ENCODE measurements around the gene NUDT22. TPM values are rescaled to one million over a fixed set of nuclear protein-coding genes. Genes with fewer than 3 reads are reported as not detected.

NUDT22 gene
- total RNA-seq (2022; extraction: Qiagen RNA extraction), result 30.1 to 40.4 TPM (median 39.0 TPM) in 5 replicates

DNA sequence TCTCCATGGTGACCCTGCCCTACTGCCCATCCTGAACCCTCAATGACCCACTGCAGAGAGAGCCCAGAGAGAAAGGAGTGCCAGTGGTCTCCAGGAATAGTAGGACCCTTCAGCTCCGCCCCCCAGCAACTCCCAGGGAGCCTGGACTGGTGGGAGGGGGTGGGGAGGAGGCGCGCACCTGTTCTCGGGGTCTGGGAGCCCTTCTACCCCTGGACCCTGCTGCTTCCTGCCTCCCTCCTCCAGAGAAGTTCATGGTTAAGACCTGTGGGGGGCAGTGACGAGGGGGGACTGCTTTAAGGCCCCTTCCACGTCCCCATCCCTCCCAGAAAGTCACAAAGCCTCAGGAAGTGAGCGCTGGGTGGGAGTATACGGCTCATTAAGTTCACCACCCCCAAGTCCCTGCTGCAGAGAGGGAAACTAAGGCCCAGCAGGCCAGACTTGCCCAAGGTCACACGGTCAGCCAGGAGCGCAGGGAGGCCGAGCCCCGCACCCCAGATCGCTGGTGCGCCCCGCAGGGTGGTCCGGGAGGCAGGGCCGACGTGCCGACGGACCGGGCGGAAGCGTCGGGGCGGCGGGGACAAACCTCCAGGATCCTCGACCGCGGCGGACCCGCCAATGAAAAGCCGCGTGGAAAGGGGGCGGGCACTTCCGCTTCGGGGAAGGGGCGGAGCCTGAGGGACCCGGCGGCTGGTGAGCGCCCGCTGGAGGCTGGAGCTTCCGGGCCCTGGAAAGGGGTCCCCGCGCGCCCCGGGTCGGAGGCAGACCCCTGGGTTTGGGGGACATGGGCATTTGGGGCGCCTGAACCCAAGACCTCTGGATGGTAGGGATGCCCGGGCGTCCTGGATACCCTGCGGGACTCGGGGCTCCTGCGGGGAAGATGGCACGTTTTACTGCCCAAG is at the start of gene NUDT22, which contains the start of gene TRPT1:
TSS of gene NUDT22 (plus strand) at position 667 of the 899 bp plus-strand sequence. CDS start 379 bp downstream, outside the sequence.
TSS of gene TRPT1 (minus strand) at position 579 of the 899 bp plus-strand sequence. CDS start at position 253, 326 bp downstream.

GRCh38 chr11:64185693-64186491 is 40.2 kb upstream of the NUDT22 start, which contains the start of gene STIP1:
Gene STIP1 (plus strand): TSS chr11:64186171. CDS start chr11:64186262, 91 bp downstream.

GRCh38 chr11:64206457-64207255 is 19.4 kb upstream of the NUDT22 start, which contains the start of gene FERMT3:
Gene FERMT3 (plus strand): TSS chr11:64206721. CDS start chr11:64207365, 644 bp downstream.

DNA sequence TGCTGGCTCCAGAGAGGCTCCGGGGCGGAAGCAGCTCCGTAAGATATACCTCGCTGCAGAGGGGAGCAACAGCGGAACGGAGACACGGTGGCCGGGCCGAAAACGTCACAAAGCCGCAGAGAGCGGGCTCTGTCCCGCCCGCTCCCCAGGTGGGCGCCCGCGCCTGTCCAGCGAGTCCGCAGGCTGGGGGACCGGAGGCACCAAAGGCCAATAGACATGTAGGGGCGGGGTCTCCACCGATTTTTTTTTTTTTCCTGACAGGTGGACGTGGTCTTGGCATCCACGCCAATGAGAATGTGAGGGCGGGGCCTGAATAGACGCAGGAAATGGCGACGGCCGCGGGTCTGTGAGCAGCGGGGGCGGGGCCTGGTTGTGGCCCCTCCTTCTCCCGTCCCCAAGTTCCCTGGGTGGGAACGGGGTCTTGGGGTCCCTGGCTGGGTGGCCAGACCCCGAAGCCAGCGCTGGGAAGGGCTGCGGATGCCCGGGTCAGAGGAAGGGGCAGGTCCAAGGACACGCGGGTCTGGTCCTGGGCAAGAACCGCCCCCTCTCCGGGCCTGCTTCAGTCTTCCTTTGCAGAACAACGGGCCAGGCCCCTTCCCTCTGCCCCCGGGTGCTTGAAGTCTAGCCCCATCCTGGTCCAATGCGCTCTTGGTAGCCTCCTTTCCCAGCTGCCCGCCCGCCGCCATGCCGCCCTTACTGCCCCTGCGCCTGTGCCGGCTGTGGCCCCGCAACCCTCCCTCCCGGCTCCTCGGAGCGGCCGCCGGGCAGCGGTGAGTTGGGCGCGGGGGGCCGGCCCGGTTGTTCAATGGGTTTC is 4.3 kb downstream of the NUDT22 start, which contains the start of gene DNAJC4:
TSS of gene DNAJC4 (plus strand) at position 378 of the 814 bp plus-strand sequence. CDS start at position 685, 307 bp downstream.

GRCh38 chr11:64233913-64234586 is 8.0 kb downstream of the NUDT22 start, which contains the start of gene VEGFB:
Gene VEGFB (plus strand): TSS chr11:64234584. CDS start chr11:64234834, 250 bp downstream.

DNA sequence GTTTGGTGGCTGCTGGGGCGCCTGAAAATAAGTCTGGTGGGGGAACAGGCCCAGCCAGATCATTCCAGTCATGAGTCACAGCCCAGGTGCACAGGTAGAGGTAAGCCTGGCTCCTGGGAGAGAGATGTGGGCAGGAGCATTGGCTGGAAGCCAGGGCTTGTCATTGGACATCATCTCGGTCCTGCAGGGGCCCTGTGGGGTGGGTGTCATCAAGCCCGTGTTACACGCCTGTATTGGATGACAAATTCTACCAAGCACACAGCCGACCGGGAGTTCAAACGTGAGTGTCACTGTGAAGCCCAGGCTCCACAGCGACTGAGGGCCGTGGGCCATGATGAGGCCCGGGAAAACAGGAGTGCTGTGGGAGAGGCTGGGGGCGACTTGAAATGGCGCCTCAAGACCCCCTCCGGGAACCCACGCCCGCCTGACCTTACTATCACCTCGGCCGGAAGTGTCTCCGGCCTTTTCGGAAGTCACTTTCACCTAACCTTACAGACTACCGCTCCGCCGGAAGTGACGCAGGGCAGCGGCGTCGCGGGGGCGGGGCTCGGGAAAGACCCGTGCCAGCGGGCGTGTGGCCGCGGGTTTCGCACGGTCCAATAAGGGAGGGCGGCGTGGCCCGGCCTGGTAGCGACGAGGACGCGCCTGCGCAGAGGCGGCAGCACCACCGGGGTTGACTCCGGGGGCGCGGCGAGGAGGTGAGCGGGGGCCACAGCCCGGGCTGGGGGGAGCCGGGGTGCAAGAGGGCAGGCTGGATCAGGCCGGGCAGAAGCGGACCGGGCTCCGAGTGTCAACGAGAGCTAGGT is 14.6 kb downstream of the NUDT22 start, which contains the start of gene FKBP2:
TSS of gene FKBP2 (plus strand) at position 661 of the 806 bp plus-strand sequence. CDS start 1,293 bp downstream, outside the sequence.

DNA sequence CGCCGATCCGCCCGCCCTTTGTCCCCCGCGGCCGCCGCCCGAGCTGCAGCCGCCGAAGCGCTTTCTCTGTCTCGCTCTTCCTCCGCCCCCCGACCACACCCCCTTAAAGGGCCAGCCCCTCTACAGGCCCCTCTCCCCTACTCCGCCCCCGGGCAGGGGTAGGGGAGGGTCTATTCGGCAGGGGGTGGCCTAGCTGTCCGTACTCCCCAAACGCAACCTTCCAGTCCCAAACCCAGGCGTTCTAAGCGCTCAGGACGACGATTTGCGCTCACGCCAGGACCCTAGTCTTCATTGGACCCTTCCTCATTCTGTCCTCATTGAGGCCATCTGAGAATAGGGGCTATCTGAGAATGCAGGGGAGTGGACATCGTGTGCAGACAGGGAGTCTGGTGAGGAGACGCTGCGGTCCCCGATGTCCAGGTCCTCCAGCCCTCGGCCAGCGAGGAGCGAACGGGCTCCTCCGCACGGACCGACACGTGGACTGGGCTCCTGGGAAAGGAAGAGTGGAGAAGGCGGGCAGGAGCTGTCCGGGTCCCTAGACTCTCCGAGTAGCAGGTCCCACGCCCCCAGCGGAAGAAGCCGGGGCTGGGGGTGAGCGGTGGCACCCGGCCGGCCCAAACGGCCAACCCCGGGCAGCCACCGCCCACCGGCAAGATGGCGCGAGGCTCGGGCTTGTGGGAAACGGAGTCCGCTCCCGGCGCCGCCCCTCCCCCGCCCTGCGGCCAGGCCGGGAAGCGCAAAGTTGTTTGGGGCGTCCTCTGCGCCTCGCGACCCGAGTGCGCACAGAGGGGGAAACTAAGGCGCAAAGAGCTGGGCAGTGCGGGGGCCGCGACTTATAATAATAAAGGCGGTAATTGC is 21.0 kb downstream of the NUDT22 start, which contains the start of gene PPP1R14B:
TSS of gene PPP1R14B (minus strand) at position 73 of the 858 bp plus-strand sequence. CDS start 270 bp downstream, outside the sequence.

DNA sequence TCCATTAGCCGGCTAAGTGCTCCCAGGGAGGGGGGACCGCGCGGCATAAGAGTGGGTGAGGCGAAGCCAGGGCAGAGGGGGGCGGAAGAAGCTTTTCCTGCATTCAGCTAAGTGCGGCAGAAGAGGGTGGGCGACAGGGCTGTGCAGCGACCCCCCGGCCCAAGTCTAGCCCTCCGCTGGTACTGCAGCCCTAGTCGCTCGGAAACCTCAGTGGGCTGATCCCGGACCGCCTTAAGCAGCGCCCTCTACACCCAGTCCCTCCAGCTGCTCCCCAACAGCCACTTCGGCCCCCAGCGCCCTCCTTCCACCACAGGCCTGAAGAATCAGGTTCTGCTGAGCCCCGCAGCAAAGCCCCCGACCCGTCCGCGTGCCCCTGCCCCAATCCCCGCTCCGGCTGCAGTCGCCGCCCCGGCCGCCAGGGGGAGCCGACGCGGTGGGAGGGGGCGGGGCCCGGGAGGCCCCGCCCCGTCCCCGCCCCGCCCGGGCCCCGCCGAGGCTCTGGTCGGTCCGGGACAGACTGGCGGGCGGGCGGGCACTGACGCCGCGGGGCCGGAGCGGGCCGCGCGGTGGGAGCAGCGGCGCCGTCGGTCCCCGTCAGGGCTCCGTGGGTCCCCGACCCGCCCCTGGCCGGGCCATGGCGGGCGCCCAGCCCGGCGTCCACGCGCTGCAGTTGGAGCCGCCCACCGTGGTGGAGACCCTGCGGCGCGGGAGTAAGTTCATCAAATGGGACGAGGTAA is 25.1 kb downstream of the NUDT22 start, which contains the start of gene PLCB3:
TSS of gene PLCB3 (plus strand) at position 515 of the 737 bp plus-strand sequence. CDS start at position 635, 120 bp downstream.

Other genes with a start within 250 kb of the NUDT22 start
- gene OTUB1, start 239.8 kb upstream of the NUDT22 start, total RNA-seq (2022; extraction: Qiagen RNA extraction), result 114 to 129 TPM (median 127 TPM) in 5 replicates
- gene FLRT1, start 190.3 kb upstream of the NUDT22 start, total RNA-seq (2022; extraction: Qiagen RNA extraction), result 0.03 to 0.10 TPM (median 0.06 TPM) in 4 of 5 replicates, not detected in the other
- gene MACROD1, start 60.2 kb upstream of the NUDT22 start, total RNA-seq (2022; extraction: Qiagen RNA extraction), result 11.4 to 17.0 TPM (median 13.6 TPM) in 5 replicates
- 221 to 250 TPM (median 241 TPM) in 5 replicates for gene STIP1, start 40.1 kb upstream of the NUDT22 start, total RNA-seq (2022; extraction: Qiagen RNA extraction)
- gene FERMT3, start 19.6 kb upstream of the NUDT22 start, total RNA-seq (2022; extraction: Qiagen RNA extraction), result 0.52 to 2.3 TPM (median 1.5 TPM) in 5 replicates
- 19.7 to 25.1 TPM (median 23.2 TPM) in 5 replicates for gene TRPT1, start 88 bp upstream of the NUDT22 start, total RNA-seq (2022; extraction: Qiagen RNA extraction)
- 17.3 to 22.9 TPM (median 19.6 TPM) in 5 replicates for gene DNAJC4, start 4.3 kb downstream of the NUDT22 start, total RNA-seq (2022; extraction: Qiagen RNA extraction)
- gene VEGFB, start 8.3 kb downstream of the NUDT22 start, total RNA-seq (2022; extraction: Qiagen RNA extraction), result 34.1 to 50.0 TPM (median 49.1 TPM) in 5 replicates
- 124 to 151 TPM (median 130 TPM) in 5 replicates for gene FKBP2, start 14.8 kb downstream of the NUDT22 start, total RNA-seq (2022; extraction: Qiagen RNA extraction)
- gene PPP1R14B, start 20.7 kb downstream of the NUDT22 start, total RNA-seq (2022; extraction: Qiagen RNA extraction), result 240 to 390 TPM (median 370 TPM) in 5 replicates
- gene PLCB3, start 25.3 kb downstream of the NUDT22 start, total RNA-seq (2022; extraction: Qiagen RNA extraction), result 16.0 to 22.8 TPM (median 20.0 TPM) in 5 replicates
- gene BAD, start 58.4 kb downstream of the NUDT22 start, total RNA-seq (2022; extraction: Qiagen RNA extraction), result 72.9 to 96.6 TPM (median 94.9 TPM) in 5 replicates
- 31.9 to 53.0 TPM (median 47.6 TPM) in 5 replicates for gene GPR137, start 59.6 kb downstream of the NUDT22 start, total RNA-seq (2022; extraction: Qiagen RNA extraction)
- not detected in 5 replicates for gene KCNK4, start 65.0 kb downstream of the NUDT22 start, total RNA-seq (2022; extraction: Qiagen RNA extraction)
- gene CATSPERZ, start 74.1 kb downstream of the NUDT22 start, total RNA-seq (2022; extraction: Qiagen RNA extraction), result 1.7 to 2.7 TPM (median 2.4 TPM) in 5 replicates
- 35.7 to 60.9 TPM (median 58.2 TPM) in 5 replicates for gene ESRRA, start 79.2 kb downstream of the NUDT22 start, total RNA-seq (2022; extraction: Qiagen RNA extraction)
- gene TRMT112, start 91.3 kb downstream of the NUDT22 start, total RNA-seq (2022; extraction: Qiagen RNA extraction), result 391 to 479 TPM (median 434 TPM) in 5 replicates
- gene PRDX5, start 91.8 kb downstream of the NUDT22 start, total RNA-seq (2022; extraction: Qiagen RNA extraction), result 399 to 495 TPM (median 464 TPM) in 5 replicates
- 8.6 to 11.4 TPM (median 10.3 TPM) in 5 replicates for gene CCDC88B, start 113.9 kb downstream of the NUDT22 start, total RNA-seq (2022; extraction: Qiagen RNA extraction)
- 46.3 to 68.4 TPM (median 63.4 TPM) in 5 replicates for gene RPS6KA4, start 132.9 kb downstream of the NUDT22 start, total RNA-seq (2022; extraction: Qiagen RNA extraction)